H9 (cell line): Measurements from ENCODE around the gene KCNIP1. TPM values are rescaled to one million over a fixed set of nuclear protein-coding genes. Genes with fewer than 3 reads are reported as not detected.

Experiments
- DNase-seq: peaks from one replicate; pipeline ENCODE4 v3.0.0-alpha.2; 2017
- H2AFZ ChIP-seq: one replicate; pipeline ENCODE4 v1.6.1; 2013; ENCODE audit warnings: mild to moderate bottlenecking, low read length, control low read depth, moderate library complexity
- H2AK5ac ChIP-seq: 2 replicates; pipeline ENCODE4 v1.6.1; 2013; ENCODE audit warnings: low read length, control low read depth, mixed read lengths; ENCODE audit not compliant: insufficient read length
- H2BK120ac ChIP-seq: one replicate; pipeline ENCODE4 v1.6.1; 2013; ENCODE audit warnings: low read depth, mild to moderate bottlenecking, low read length, control low read depth, inconsistent platforms; ENCODE audit not compliant: poor library complexity, severe bottlenecking
- H2BK12ac ChIP-seq: 2 replicates; pipeline ENCODE4 v1.6.1; 2013; ENCODE audit warnings: low read length, control low read depth, mixed read lengths, low read depth; ENCODE audit not compliant: insufficient read length
- H2BK15ac ChIP-seq: 2 replicates; pipeline ENCODE4 v1.6.1; 2013; ENCODE audit warnings: low read depth, low read length, control low read depth
- H2BK20ac ChIP-seq: one replicate; pipeline ENCODE4 v1.6.1; 2013; ENCODE audit warnings: low read depth, mild to moderate bottlenecking, low read length, control low read depth, inconsistent platforms; ENCODE audit not compliant: poor library complexity, severe bottlenecking
- H2BK5ac ChIP-seq: 2 replicates; pipeline ENCODE4 v1.6.1; 2013; ENCODE audit warnings: low read length, control low read depth, mixed read lengths; ENCODE audit not compliant: insufficient read length
- H3K14ac ChIP-seq: 2 replicates; pipeline ENCODE4 v1.6.1; 2013; ENCODE audit warnings: low read length, control low read depth; ENCODE audit not compliant: insufficient read depth
- H3K18ac ChIP-seq: 2 replicates; pipeline ENCODE4 v1.6.1; 2013; ENCODE audit warnings: low read depth, mild to moderate bottlenecking, mixed read lengths, low read length, control low read depth; ENCODE audit not compliant: insufficient read length
- H3K23ac ChIP-seq: 2 replicates; pipeline ENCODE4 v1.6.1; 2013; ENCODE audit warnings: low read length, control low read depth, mixed read lengths, low read depth; ENCODE audit not compliant: insufficient read length
- H3K23me2 ChIP-seq: 2 replicates; pipeline ENCODE4 v1.6.1; 2013; ENCODE audit warnings: low read depth, mild to moderate bottlenecking, mixed read lengths, low read length, control low read depth; ENCODE audit not compliant: insufficient read length, poor library complexity, severe bottlenecking
- H3K27ac ChIP-seq: 2 replicates; pipeline ENCODE4 v1.5.1; 2013; ENCODE audit warnings: low read length, control low read depth, mixed read lengths, low read depth; ENCODE audit not compliant: insufficient read length
- H3K27me3 ChIP-seq: 2 replicates; pipeline ENCODE4 v1.6.1; 2013; ENCODE audit warnings: low read length, control low read depth, inconsistent platforms; ENCODE audit not compliant: insufficient read depth
- H3K4ac ChIP-seq: 2 replicates; pipeline ENCODE4 v1.6.1; 2013; ENCODE audit warnings: low read depth, mild to moderate bottlenecking, control low read depth, inconsistent platforms, low read length, moderate library complexity
- H3K4me1 ChIP-seq: 2 replicates; pipeline ENCODE4 v1.6.1; 2013; ENCODE audit warnings: low read length, control low read depth, inconsistent platforms; ENCODE audit not compliant: insufficient read depth
- H3K4me2 ChIP-seq: 2 replicates; pipeline ENCODE4 v1.6.1; 2013; ENCODE audit warnings: low read length, control low read depth, mixed read lengths; ENCODE audit not compliant: insufficient read length, insufficient read depth
- H3K56ac ChIP-seq: 2 replicates; pipeline ENCODE4 v1.6.1; 2013; ENCODE audit warnings: low read depth, mild to moderate bottlenecking, mixed read lengths, low read length, control low read depth; ENCODE audit not compliant: insufficient read length
- H3K79me1 ChIP-seq: 2 replicates; pipeline ENCODE4 v1.6.1; 2013; ENCODE audit warnings: low read depth, mild to moderate bottlenecking, moderate library complexity, low read length, control low read depth, inconsistent platforms; ENCODE audit not compliant: insufficient read depth, poor library complexity, severe bottlenecking
- H3K79me2 ChIP-seq: 2 replicates; pipeline ENCODE4 v1.6.1; 2013; ENCODE audit warnings: low read length, control low read depth, inconsistent platforms; ENCODE audit not compliant: insufficient read depth
- H3K9ac ChIP-seq: 2 replicates; pipeline ENCODE4 v1.6.1; 2013; ENCODE audit warnings: low read length, control low read depth, mixed read lengths; ENCODE audit not compliant: insufficient read length; ENCODE audit errors: extremely low read depth
- H3K9me3 ChIP-seq: one replicate; pipeline ENCODE4 v1.6.1; 2013; ENCODE audit warnings: low read depth, low read length, inconsistent platforms; ENCODE audit not compliant: control insufficient read depth
- H3T11ph ChIP-seq: one replicate; pipeline ENCODE4 v1.6.1; 2013; ENCODE audit warnings: mild to moderate bottlenecking, low read length, control low read depth, inconsistent platforms
- H4K20me1 ChIP-seq: one replicate; pipeline ENCODE4 v1.6.1; 2013; ENCODE audit not compliant: control insufficient read depth, insufficient read length, insufficient read depth
- H4K5ac ChIP-seq: 2 replicates; pipeline ENCODE4 v1.6.1; 2013; ENCODE audit warnings: low read depth, mild to moderate bottlenecking, mixed read lengths, low read length, control low read depth; ENCODE audit not compliant: insufficient read length
- H4K8ac ChIP-seq: replicated peaks from 2 replicates; pipeline ENCODE4 v1.6.1; 2013; ENCODE audit warnings: low read length, control low read depth, mixed read lengths, low read depth; ENCODE audit not compliant: insufficient read length
- H4K91ac ChIP-seq: 2 replicates; pipeline ENCODE4 v1.6.1; 2013; ENCODE audit warnings: low read depth, mild to moderate bottlenecking, moderate library complexity, mixed read lengths, low read length, control low read depth; ENCODE audit not compliant: insufficient read length
- H3K27ac Mint-ChIP-seq, 3 experiments: 2 replicates in 2 of 3; 3 replicates in 1 of 3; pipeline ENCODE4 v1.8.0; 2020 to 2021; ENCODE audit warnings: mixed read lengths in 3 of 3, mild to moderate bottlenecking in 1 of 3, moderate library complexity in 1 of 3
- H3K27me3 Mint-ChIP-seq: 2 replicates; pipeline ENCODE4 v1.8.0; 2021; ENCODE audit warnings: low read depth, mild to moderate bottlenecking, moderate library complexity, mixed read lengths
- H3K36me3 Mint-ChIP-seq, 3 experiments: 2 replicates in 2 of 3; 3 replicates in 1 of 3; pipeline ENCODE4 v1.8.0; 2020 to 2021; ENCODE audit warnings: low read depth in 3 of 3, mixed read lengths in 3 of 3; ENCODE audit not compliant: insufficient read depth in 1 of 3
- H3K4me1 Mint-ChIP-seq, 2 experiments: 2 replicates each; pipeline ENCODE4 v1.8.0; 2020; ENCODE audit warnings: mixed read lengths in 2 of 2
- H3K4me3 Mint-ChIP-seq, 2 experiments: 2 replicates in 1 of 2; 3 replicates in 1 of 2; pipeline ENCODE4 v1.8.0; 2020 to 2021; ENCODE audit warnings: mild to moderate bottlenecking in 2 of 2, mixed read lengths in 2 of 2, moderate library complexity in 1 of 2
- H3K9me3 Mint-ChIP-seq, 2 experiments: 2 replicates in 1 of 2; 3 replicates in 1 of 2; pipeline ENCODE4 v1.8.0; 2020; ENCODE audit warnings: mild to moderate bottlenecking in 2 of 2, mixed read lengths in 2 of 2, moderate library complexity in 1 of 2
- CTCF ChIP-seq: fragments of 200-600 bp; sonication (generic); conservative IDR thresholded peaks from 3 replicates; pipeline ENCODE4 v1.8.0; 2021; ENCODE audit warnings: antibody characterized with exemption, mild to moderate bottlenecking
- WGBS: extraction: QIAGEN DNeasy Blood & Tissue Kit; methylation state at CpG from one replicate; pipeline ENCODE4 v1.1.7; 2013; ENCODE audit warnings: missing lambda C conversion rate, low lambda C conversion rate, mixed read lengths; ENCODE audit not compliant: insufficient read length; ENCODE audit errors: extremely low coverage; 5-methylcytosine and 5-hydroxymethylcytosine counted together
- total RNA-seq: library from RNA; stranded (reverse); gene quantifications from 2 replicates; pipeline ENCODE4 v1.2.1, GENCODE V29; 2021

Gene KCNIP1
- total RNA-seq, 1 experiment from 2014 or later = 0.63 TPM

GRCh38 chr5:170542691-170543293 lies 39.0 kb downstream of the KCNIP1 start:
- Histone ChIP-seq H3K23ac (no peak overlapping the region), H3K4me2 (no peak overlapping the region), H3K23me2 (no peaks in the 10 kb centered on the region), H3K9me3 (no peaks in the 10 kb centered on the region), H2AK5ac (no peak overlapping the region), H3K27ac (no peak overlapping the region), H3K4me1 (no peaks in the 10 kb centered on the region), H3K14ac (no peak overlapping the region), H3T11ph (no peak overlapping the region), H4K20me1 (no peaks in the 10 kb centered on the region), H4K5ac (no peak overlapping the region), H3K9ac (no peak overlapping the region), H2BK5ac (no peak overlapping the region), H2BK15ac (no peak overlapping the region), H2BK20ac (no peak overlapping the region), H3K27me3 (no peaks in the 10 kb centered on the region), H3K79me1 (no peaks in the 10 kb centered on the region), H2BK12ac (no peak overlapping the region), H2BK120ac (no peak overlapping the region), H3K56ac (no peak overlapping the region), H3K4ac (no peak overlapping the region), H4K91ac (no peak overlapping the region), H3K18ac (no peak overlapping the region), H3K79me2 (no peaks in the 10 kb centered on the region), H4K8ac (no peak overlapping the region), H2AFZ (no peak overlapping the region)
- peaks cover 11% of the 10 kb centered on the region for H3K27me3 Mint-ChIP-seq
- no peak overlapping the region for H3K4me3 Mint-ChIP-seq
- TF ChIP-seq CTCF = no peak
- H3K4me1 Mint-ChIP-seq = peaks cover 0 to 2% of the 10 kb centered on the region in 2 experiments; a peak in 1 of 4 replicates
- WGBS = no CpG with 5 or more reads among the region's 8 CpGs
- peaks cover 0 to 10% (median 5%) of the 10 kb centered on the region in 3 experiments; a peak in 2 of 7 replicates for H3K36me3 Mint-ChIP-seq
- no peak overlapping the region for H3K27ac Mint-ChIP-seq
- DNase-seq = no peak
- peaks cover 8 to 10% of the 10 kb centered on the region in 2 experiments; a peak in 4 of 5 replicates for H3K9me3 Mint-ChIP-seq
